ENCODE measurements around the gene FAM3C.

FAM3C gene

GRCh38 chr7:121300685-121301420 is 95.3 kb downstream of the FAM3C start:
- DNase-seq (ENCODE audit: low read depth, low spot score): no peak
